ENCODE results near the gene GCFC2.
A peak's percentile ranks its signal among the peaks of the same experiment; 100 is the strongest.

Gene GCFC2

DNA sequence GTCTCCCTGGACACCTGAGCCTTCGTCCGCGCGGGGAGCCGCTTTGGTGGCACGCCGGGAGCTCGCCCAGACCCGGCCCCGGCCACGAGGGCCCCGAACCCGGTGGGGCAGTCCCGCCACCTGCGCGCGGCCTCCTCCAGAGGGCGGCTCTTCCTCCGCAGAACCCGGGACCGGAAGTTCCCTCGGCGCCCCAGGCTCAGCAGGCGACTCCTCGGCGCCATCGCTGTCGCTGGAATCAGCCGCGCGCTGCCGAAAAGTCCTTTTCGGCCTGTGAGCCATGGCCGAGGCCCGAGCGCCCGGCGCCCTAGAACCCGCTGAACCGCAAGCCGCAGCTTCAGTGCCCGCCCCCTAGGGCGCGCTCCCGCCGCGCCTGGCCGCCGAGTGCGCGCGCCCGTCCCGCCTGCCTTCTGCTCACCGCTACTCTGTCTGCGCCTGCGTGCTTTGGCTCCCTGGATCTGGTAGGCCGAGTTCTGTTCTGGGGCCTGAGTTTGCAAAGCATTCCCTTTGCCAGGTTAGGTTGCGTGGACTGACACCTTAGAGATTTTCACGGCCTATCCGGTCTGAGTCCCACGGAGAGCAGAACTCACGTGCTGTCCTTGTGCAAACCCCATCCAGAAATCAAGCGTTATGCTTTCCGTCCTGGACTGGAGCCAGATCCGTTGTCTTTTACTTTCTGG lies at the start of gene GCFC2:
GCFC2 (minus strand) TSS at position 339 of the 677 bp plus-strand sequence; CDS start at position 279, 60 bp downstream.
- ChIA-PET CTCF (interaction anchor here (0.7 to 1.6 kb wide), 3 partner anchors 18 to 245 kb away, joined by 3 read pairs; no protein-coding TSS in a partner anchor), POLR2A (no interaction called here)
- H3K4me3 ChIP-seq (ENCODE audit: low read depth, low read length): peak within 1 kb of the TSS; percentile 70
- peak; percentile 19 for DNase-seq (ENCODE audit: low read depth, low spot score)
- TF ChIP-seq, protein P1, sequence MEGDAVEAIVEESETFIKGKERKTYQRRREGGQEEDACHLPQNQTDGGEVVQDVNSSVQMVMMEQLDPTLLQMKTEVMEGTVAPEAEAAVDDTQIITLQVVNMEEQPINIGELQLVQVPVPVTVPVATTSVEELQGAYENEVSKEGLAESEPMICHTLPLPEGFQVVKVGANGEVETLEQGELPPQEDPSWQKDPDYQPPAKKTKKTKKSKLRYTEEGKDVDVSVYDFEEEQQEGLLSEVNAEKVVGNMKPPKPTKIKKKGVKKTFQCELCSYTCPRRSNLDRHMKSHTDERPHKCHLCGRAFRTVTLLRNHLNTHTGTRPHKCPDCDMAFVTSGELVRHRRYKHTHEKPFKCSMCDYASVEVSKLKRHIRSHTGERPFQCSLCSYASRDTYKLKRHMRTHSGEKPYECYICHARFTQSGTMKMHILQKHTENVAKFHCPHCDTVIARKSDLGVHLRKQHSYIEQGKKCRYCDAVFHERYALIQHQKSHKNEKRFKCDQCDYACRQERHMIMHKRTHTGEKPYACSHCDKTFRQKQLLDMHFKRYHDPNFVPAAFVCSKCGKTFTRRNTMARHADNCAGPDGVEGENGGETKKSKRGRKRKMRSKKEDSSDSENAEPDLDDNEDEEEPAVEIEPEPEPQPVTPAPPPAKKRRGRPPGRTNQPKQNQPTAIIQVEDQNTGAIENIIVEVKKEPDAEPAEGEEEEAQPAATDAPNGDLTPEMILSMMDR (IDR thresholded peaks at IDR 0.05; ENCODE audit: insufficient read depth, low read length, missing control alignments): peak; percentile 70

DNA sequence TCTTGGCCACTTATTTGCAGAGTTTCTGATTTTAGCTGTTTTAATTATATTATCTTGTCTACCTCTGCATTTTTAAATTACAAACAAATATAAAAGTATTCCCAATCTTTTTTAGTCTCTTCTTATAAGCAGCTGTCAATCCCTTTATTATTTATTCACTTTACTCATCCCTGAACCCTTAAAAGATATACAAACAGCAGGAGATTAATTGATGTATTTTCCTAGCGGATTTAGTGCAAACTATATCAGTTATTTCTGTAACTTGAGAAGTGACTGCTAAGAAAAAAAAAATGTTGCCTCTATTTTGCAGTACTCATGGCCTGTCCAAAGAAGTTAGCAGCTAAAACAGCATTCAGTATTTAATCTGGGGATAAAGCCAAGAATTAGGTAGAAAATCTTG lies 42.1 kb upstream of the GCFC2 start:
- no peak overlapping the region for H3K4me3 ChIP-seq (ENCODE audit: low read depth, low read length)
- POLR2A ChIA-PET: no interaction called here
- TF ChIP-seq, protein P1 (IDR thresholded peaks at IDR 0.05; ENCODE audit: insufficient read depth, low read length, missing control alignments): no peak
- CTCF ChIA-PET: no interaction called here
- DNase-seq (ENCODE audit: low read depth, low spot score): no peak

DNA sequence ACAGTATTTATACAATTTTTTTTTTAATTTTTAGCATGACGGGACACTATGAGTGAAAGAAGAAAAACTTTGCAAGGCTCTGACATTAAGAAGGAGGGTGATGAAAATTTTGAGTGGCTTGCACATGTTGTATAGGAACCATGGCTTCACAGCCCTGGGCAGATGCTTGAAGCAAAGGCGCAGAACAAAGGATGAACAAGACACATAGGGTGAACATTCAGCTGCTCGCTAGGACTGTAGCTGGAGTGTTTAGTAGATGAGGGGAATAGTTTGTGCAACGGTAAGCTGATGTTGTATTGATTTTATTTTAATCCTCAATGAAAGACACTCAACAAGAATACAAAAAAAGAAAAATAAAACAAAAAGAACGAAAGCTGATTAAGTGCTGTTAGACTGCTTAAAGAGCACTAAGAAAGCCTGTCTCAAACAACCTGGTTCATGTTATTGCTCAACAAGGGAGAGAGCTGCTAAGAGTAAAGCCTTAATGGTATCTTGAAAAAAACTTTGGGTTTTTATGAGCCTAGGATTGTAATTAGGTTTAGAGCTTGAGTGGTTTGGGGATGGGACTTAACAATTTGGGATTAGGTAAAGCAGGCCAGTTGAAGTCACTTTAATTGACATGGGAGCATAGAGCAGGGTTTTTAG lies 41.2 kb upstream of the GCFC2 start:
- TF ChIP-seq, protein P1 (IDR thresholded peaks at IDR 0.05; ENCODE audit: insufficient read depth, low read length, missing control alignments): no peak
- CTCF ChIA-PET: no interaction called here
- no peak overlapping the region for H3K4me3 ChIP-seq (ENCODE audit: low read depth, low read length)
- DNase-seq (ENCODE audit: low read depth, low spot score): no peak
- POLR2A ChIA-PET: no interaction called here

DNA sequence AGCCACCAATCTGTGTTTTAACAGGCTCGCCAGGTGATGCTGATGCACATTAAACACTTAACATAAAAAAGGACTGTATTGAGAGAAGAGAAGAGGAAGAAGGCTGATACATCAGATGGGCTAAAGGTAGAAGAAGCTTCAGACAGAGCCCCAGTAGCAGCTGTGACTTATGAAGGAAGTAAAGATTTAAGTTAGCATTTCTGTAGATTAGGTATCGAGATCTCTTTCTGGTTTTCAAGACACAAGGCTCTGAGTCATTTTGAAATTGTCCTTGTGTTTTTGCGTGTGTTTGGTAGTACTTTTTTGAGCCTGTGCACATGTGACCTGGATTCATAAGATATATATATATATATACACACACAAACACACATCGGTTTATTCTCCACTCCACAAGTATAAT lies 40.6 kb upstream of the GCFC2 start:
- H3K4me3 ChIP-seq (ENCODE audit: low read depth, low read length): no peak overlapping the region
- ChIA-PET CTCF (no interaction called here), POLR2A (no interaction called here)
- TF ChIP-seq, protein P1 (IDR thresholded peaks at IDR 0.05; ENCODE audit: insufficient read depth, low read length, missing control alignments): no peak
- no peak for DNase-seq (ENCODE audit: low read depth, low spot score)

DNA sequence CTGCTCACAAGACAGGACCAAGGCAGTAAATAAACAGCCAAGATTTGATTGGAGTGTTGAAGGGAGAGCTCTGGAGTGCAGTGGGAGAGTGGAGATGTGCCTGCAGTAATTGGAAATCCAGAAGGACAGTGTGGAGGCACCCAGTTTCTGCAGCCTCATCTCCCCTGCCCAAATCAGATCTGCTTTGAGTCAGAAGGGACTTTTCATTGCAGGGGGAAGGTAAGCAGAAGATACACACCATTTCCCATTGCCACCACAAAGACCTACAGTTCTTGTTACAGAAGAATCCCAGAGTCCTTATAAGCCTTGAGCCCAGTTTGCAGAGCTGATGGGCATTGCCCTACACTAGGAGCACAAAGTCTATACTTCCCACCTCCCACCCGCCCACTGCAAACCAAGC lies 27.2 kb upstream of the GCFC2 start:
- CTCF ChIA-PET: no interaction called here
- DNase-seq (ENCODE audit: low read depth, low spot score): no peak
- POLR2A ChIA-PET: no interaction called here
- H3K4me3 ChIP-seq (ENCODE audit: low read depth, low read length): no peak overlapping the region
- TF ChIP-seq, protein P1 (IDR thresholded peaks at IDR 0.05; ENCODE audit: insufficient read depth, low read length, missing control alignments): no peak

DNA sequence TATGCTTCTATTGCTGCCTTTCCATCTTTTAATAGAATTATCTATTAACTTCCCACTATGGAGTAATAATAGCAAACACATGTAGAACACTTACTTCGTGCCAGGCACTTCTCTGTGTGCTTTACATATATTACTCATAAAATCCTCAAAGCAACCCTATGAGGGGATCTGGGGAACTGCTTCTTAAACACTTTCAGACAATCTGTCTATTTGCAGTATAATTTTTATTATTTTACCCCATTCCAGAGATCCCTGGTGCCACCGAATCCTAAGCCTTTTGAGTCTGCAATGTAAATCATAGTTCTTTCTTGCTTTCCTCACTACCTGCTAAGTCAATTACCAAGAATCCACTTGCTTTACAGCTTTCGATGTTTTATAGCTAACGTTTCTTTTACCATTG lies 25.6 kb upstream of the GCFC2 start:
- TF ChIP-seq, protein P1 (IDR thresholded peaks at IDR 0.05; ENCODE audit: insufficient read depth, low read length, missing control alignments): no peak
- CTCF ChIA-PET: no interaction called here
- POLR2A ChIA-PET: no interaction called here
- no peak for DNase-seq (ENCODE audit: low read depth, low spot score)
- H3K4me3 ChIP-seq (ENCODE audit: low read depth, low read length): no peak overlapping the region

Data from AG04449 (cell line).